Measurements from ENCODE around the gene C1orf52.

Gene C1orf52

GRCh38 chr1:85229574-85230097 is 29.8 kb downstream of the C1orf52 start:
- no peak overlapping the region for H3K27ac ChIP-seq
- TF ChIP-seq ZFX (IDR thresholded peaks at IDR 0.05) (no peak), CTCF (conservative IDR thresholded peaks at IDR 0.05) (no peak)

GRCh38 chr1:85228972-85229371 is 30.5 kb downstream of the C1orf52 start:
- H3K27ac ChIP-seq, result no peak overlapping the region
- TF ChIP-seq ZFX (IDR thresholded peaks at IDR 0.05), result no peak
- TF ChIP-seq CTCF (conservative IDR thresholded peaks at IDR 0.05), result no peak

- H3K27ac ChIP-seq, result no peak overlapping the region
Observed at GRCh38 chr1:85225624-85226380, 33.7 kb downstream of the C1orf52 start.

GRCh38 chr1:85224734-85225623 is 34.5 kb downstream of the C1orf52 start:
- H3K27ac ChIP-seq, result no peak overlapping the region
- no peak for TF ChIP-seq ZFX (IDR thresholded peaks at IDR 0.05)
- TF ChIP-seq CTCF (conservative IDR thresholded peaks at IDR 0.05), result no peak

More at GRCh38 chr1:85225624-85226380, 33.7 kb downstream of the C1orf52 start:
- no peak for TF ChIP-seq ZFX (IDR thresholded peaks at IDR 0.05)
- no peak for TF ChIP-seq CTCF (conservative IDR thresholded peaks at IDR 0.05)

GRCh38 chr1:85224295-85224694 is 35.2 kb downstream of the C1orf52 start:
- TF ChIP-seq ZFX (IDR thresholded peaks at IDR 0.05) (no peak), CTCF (conservative IDR thresholded peaks at IDR 0.05) (no peak)
- no peak overlapping the region for H3K27ac ChIP-seq

- no peak overlapping the region for H3K27ac ChIP-seq
- TF ChIP-seq CTCF (conservative IDR thresholded peaks at IDR 0.05) (no peak), ZFX (IDR thresholded peaks at IDR 0.05) (no peak)
Observed at GRCh38 chr1:85223334-85223733, 36.1 kb downstream of the C1orf52 start.

GRCh38 chr1:85220756-85221201 is 38.7 kb downstream of the C1orf52 start:
- TF ChIP-seq ZFX (IDR thresholded peaks at IDR 0.05) (no peak), CTCF (conservative IDR thresholded peaks at IDR 0.05) (no peak)
- H3K27ac ChIP-seq, result no peak overlapping the region

All from C4-2B (cell line).